NCI-H187 treated with DMSO at 0.1 percent for 48 hours (cell line): Measurements from ENCODE around the gene DMRTC1B.
"Not testable (repeated sequence)": the region's sequence is repeated elsewhere in the genome, so short reads cannot be mapped to it uniquely, and the experiment has no call there.

ENCODE experiments used
- DNase-seq: peaks from one replicate; lab custom pipeline; 2025; lab: John Stamatoyannopoulos, UW

The DMRTC1B gene, protein sequence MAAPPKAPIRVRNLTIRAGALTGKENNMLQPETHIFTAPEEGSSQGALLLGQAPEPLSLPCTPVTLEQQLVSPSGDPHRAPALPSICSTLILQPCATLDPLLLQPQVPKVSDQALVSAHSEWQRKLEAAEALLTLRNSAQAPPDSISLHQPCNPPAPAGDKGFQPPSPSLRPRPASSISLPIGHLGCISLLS

DNA sequence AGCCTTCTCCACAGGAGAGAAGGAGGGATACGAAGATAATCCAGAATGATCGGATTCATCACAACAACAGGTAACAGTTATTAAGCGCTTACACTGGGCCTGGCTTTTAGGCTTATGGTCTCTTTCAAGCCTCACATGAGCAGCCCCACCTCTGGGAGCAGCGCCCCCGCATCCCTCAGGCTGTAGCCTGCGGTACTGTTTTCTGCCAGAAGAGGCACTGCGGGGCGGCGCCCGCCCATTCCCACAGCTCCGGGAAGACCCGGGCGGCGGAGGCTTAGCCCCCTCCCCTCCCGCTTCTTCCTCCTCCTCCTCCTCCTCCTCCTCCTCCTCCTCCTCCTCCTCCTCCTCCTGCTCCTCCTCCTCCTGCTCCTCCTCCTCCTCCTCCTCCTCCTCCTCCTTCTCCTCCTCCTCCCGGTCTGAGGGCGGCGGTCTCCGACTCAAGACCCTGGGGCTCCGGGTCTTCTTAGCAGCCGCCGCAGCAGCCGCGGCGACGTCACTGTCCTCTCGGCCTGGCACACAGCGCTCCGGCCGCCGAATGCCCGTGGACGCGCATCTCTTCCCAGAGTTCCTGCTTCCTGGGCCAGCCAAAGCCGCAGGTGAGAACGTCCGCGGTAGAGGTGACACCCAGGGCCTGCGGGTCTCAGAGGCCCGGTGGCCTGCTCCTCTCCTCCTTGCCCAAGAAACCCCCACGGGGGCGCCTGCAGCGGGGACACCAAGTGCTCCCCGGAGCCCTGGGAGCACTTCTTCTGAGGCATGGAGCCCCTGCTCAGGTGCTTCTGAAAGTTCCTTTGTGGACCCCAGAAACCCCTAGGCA, at the start of gene DMRTC1B:
DMRTC1B (plus strand) TSS at position 238 of the 814 bp plus-strand sequence. CDS start 68,246 bp downstream, outside the sequence.
- not testable (repeated sequence) for DNase-seq

DNA sequence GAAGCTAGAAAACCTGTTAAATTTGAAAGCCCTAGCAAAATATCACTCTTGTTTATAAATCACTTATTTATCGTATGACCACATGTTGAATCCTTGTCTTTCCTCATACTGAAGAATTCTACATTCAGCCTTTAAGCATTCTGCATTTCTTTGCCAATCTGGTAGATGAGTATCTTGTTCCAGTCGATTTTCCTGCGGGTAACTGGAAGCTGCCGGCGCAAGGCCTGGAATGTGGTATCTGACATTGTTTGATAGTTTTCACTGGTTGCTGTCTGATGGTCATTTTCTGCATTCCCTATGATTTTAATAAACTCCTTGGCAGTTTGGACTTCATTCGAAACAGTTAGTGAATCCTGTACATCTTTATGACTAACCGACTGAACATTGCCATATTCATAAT, 48.8 kb upstream of the DMRTC1B start:
- no peak for DNase-seq

DNA sequence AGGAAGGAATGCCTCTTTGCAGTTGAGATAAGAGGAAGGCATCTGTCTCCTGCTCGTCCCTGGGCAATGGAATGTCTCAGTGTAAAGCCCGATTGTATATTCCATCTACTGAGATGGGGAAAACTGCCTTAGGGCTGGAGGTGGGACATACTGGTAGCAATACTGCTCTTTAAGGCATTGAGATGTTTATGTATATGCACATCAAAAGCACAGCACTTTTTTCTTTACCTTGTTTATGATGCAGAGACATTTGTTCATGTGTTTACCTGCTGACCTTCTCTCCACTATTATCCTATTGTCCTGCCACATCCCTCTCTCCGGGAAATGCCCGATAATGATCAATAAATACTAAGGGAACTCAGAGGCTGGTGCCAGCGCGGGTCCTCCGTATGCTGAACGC, 43.1 kb upstream of the DMRTC1B start:
- DNase-seq: not testable (repeated sequence)

DNA sequence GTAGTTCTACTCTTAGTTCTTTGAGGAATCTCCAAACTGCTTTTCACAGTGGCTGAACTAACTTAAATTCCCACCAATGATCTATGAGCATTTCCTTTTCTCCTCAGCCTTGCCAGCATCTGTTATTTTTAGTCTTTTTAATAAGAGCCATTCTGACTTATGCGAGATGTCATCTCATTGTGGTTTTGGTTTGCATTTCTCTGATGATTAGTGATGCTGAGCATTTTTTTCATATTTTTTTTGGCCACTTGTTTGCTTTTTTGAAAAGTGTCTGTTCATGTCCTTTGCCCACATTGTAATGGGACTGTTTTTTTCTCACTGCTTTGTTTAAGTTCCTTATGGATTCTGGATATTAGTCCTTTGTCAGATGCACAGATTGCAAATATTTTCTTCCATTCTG, 41.1 kb upstream of the DMRTC1B start:
- no peak for DNase-seq

DNA sequence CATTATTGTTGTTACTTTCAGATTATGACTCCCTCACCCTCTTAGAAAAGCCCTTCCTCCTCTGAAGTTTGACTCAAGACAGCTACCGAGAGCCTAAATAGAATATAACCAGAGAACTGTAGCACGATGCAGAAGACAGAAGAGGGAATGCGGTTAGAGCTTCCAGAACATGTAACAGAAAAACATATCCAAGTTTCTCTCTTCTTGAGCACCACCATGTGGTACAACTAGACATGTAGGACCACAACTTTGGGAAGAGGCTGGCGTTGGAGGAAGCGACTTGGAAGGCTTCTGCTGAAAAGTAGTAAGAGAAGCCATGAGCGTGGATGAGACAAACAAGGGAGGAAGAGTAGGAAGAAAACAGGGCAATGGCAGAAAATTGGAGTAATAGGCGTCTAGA, 31.1 kb upstream of the DMRTC1B start:
- DNase-seq: not testable (repeated sequence)

DNA sequence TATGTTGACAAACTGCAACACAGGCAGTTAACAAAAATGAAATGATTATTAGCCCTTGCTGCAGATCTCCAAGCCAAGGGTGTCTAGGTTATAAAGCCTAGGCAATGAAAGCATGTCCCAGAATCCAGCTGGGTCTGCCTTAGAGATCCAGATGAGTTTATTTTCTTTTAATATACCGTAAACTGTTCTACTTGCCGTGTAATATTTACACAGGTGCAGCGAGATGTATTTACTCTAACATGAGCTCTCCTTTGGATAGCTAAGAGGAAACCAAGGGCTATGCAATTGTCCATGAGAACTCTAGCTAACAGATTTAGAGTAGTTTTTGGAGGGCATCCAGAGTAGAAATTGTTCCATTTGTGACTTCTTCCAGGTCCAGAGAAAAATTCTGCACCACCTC, 28.1 kb upstream of the DMRTC1B start:
- not testable (repeated sequence) for DNase-seq

DNA sequence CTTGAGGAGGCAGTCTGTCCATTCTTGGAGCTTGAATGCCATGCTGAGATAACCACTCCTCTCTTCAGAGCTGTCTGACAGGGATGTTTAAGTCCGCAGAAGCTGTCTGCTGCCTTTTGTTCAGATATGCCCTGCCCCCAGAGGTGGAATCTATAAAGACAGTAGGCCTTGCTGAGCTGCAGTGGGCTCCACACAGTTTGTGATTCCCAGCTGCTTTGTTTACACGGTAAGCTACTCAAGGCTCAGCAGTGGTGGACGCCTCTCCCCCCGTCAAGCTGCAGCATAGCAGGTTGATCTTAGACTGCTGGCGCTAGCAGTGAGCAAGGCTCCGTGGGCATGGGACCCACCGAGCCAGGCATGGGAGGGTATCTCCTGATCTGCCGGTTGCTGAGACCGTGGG, 16.2 kb upstream of the DMRTC1B start:
- DNase-seq: not testable (repeated sequence)

DNA sequence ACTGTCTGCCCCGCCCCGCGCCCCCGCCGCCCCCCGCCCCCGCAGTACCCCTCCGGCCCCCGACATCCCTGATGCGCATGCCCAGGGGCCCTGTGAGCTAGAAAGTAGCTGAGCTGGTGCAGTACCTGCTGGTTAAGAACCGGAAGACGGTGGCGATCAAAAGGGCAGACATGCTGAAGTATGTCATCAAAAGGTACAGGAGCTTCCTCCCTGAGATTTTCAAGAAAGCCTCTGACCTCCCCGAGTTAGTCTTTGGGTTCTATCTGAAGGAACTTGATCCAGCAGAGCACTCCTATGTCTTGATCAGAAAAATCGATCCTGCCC, 739 bp downstream of the DMRTC1B start:
- not testable (repeated sequence) for DNase-seq

DNA sequence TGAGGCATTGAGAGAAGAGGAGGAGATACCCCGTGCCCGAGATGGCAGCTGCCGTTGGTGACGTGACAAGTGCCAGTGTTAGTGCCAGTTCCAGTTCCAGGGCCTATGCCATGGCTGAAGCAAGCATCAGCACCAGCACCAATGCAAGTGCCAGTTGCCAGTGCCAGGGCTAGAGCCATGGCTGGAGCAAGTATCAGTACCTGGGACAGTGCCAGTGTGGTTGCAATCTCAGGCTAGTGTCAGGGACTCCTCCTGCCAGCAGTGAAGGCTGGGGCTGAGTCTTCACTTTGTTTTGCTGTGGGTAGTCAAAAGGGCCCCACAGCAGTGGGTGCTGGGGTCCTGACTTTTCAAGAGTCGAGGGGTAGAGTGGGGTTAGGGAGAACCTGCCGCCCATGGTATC, 1.5 kb downstream of the DMRTC1B start:
- DNase-seq: not testable (repeated sequence)

DNA sequence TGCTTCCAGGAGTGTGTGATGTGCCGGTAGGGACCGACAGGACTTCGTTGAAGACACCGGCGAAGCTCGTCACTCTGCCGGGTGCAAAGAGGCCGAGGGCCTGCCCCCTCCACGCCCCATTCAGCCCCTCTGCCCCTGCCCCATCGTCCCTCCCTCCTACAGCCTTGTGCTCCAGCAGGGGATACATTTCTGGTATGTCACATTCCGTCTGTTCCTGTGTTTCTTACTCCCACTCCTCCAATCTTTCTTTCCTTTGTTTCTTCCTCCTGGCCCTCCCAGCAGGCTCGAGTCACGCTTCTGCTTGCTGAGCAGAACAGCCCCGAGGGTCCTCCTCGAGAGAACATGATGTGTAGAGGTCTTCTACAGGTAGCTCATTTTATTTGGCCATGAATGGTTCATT, 5.9 kb downstream of the DMRTC1B start, which contains the start of gene FAM236B:
FAM236B (minus strand) TSS at position 101 of the 400 bp plus-strand sequence; CDS start at position 1, 100 bp downstream.
- not testable (repeated sequence) for DNase-seq

DNA sequence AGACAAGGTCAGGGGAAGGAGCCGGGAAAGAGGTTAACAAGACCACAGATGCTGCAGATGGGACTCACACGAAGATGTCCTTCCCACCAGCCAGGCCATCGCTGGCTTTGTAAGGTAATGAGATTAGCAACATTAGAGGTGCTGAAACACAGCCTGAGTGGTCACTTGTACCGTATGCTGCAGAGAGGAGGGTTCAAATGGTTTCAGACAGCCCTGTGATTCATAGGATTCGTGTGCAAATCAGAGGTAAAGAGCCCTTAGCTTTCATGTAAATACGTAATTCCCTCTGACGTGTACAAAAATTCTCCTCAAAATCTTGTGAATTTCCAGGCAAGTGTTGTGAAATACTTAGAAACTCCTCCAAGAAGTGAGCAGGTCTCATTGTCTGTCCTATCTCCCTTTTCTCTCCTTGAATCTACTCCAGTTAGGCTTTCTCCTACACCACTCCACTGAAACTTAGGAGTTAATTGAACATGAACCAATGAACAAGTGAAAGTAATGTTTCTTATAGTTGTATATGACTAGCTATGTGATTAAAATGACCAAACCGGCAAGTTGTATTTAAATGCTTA, 6.8 kb downstream of the DMRTC1B start:
- DNase-seq: not testable (repeated sequence)

DNA sequence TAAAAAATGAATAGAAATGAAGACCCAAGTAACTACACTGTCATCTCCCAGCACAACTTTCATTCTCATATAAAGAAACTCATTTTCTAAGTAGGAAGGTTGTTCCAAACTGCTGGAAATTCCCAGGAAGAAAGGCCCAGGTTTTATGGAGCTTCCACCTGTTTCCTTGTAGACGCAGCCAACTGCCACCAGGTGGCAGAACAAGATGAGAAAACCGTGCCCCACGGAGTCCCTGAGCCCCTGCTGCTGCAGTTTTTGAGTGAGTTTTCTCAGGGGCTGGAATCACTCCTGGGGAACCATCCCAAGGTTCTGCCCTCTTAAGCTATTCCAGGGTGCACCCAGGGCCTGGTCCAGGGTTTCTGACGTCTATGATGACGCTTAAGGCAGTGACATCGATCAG, 7.3 kb downstream of the DMRTC1B start:
- not testable (repeated sequence) for DNase-seq

DNA sequence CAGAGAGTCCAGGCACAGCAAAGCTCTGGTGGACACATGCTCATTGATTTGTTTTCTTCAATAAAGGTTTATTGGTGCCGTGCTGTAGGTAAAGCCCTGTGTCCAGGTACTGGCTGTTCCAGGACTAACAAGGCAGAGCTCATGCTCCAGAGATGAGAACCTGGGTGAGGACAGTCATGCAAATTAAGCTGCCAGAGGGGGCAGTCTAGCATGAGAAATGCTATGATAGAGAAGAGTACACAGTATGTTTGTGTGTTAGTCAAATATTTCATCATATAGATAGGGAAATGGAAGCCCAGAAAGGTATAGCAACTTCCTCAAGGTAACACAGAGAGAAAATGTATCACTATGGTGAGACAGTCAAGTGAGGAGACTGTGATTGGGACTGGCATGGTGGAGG, 11.5 kb downstream of the DMRTC1B start:
- not testable (repeated sequence) for DNase-seq

DNA sequence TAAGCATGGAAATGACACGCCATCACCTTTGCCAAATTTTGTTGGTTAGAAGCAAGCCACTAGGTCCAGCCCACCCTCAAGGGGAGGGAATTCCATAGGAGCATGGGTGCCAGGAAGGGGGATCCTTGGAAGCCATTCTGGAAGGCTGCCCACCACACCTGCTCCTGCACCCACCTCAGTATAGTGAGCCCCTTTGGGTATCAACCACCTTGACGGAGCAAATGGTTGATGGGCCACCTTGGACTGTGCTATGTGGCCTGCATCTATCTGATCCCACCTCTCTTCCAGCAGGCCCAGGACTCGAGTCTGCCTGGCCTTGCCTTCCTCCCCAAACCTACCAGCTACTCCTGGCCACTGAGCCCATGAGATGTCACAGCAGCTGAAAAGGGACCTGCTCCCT, 13.7 kb downstream of the DMRTC1B start:
- not testable (repeated sequence) for DNase-seq

DNA sequence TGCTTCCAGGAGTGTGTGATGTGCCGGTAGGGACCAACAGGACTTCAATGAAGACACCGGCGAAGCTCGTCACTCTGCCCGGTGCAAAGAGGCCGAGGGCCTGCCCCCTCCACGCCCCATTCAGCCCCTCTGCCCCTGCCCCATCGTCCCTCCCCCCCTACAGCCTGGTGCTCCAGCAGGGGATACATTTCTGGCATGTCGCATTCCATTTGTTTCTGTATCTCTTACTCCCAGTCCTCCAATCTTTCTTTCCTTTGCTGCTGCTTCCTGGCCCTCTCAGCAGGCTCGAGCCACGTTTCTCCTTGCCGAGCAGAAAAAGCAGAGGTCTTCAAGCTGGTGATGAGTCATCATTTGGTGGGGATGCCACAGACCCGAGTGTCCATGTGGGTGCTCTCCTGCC, 31.4 kb downstream of the DMRTC1B start, which contains the start of gene FAM236D:
FAM236D (minus strand) TSS at position 101 of the 400 bp plus-strand sequence; CDS start at position 1, 100 bp downstream.
- DNase-seq: not testable (repeated sequence)

DNA sequence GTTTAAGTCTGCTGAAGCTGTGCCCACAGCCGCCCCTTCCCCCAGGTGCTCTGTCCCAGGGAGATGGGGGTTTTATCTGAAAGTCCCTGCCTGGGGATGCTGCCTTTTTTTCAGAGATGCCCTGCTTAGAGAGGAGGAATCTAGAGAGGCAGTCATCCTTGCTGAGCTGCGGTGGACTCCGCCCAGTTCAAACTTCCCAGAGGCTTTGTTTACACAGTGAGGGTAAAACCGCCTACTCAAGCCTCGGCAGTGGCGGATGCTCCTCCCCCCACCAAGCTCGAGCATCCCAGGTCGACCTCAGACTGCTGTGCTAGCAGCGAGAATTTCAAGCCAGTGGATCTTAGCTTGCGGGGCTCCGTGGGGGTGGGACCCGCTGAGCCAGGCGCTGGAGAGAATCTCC, 54.0 kb downstream of the DMRTC1B start:
- DNase-seq: not testable (repeated sequence)

DNA sequence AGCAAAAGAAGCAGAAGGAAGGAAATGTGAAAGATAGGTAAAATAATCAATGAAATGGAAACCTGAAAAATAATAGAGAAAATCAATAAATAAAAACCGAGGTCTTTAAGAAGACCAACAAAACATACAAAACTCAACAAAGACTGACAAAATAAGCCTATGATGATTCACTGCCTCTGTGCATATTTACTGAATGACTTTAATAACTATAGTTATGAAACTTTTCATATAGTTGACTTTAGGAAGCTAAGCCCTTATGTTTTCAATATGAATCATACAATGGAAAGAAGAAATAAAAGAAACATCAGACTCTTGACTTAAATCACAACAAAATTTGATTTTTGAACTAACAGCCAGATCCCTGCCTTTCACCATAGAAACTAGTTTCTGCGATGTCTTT, 60.8 kb downstream of the DMRTC1B start:
- DNase-seq: not testable (repeated sequence)

DNA sequence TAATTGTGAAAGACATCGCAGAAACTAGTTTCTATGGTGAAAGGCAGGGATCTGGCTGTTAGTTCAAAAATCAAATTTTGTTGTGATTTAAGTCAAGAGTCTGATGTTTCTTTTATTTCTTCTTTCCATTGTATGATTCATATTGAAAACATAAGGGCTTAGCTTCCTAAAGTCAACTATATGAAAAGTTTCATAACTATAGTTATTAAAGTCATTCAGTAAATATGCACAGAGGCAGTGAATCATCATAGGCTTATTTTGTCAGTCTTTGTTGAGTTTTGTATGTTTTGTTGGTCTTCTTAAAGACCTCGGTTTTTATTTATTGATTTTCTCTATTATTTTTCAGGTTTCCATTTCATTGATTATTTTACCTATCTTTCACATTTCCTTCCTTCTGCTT, 106.2 kb downstream of the DMRTC1B start:
- not testable (repeated sequence) for DNase-seq

DNA sequence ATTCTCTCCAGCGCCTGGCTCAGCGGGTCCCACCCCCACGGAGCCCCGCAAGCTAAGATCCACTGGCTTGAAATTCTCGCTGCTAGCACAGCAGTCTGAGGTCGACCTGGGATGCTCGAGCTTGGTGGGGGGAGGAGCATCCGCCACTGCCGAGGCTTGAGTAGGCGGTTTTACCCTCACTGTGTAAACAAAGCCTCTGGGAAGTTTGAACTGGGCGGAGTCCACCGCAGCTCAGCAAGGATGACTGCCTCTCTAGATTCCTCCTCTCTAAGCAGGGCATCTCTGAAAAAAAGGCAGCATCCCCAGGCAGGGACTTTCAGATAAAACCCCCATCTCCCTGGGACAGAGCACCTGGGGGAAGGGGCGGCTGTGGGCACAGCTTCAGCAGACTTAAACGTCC, 113.0 kb downstream of the DMRTC1B start:
- DNase-seq: not testable (repeated sequence)
